NCI-H1436 treated with DMSO at 0.1 percent for 48 hours (cell line): ENCODE measurements around the gene HIP1R.
"Not testable (repeated sequence)": the region's sequence is repeated elsewhere in the genome, so short reads cannot be mapped to it uniquely, and the experiment has no call there.

Experiments used
- DNase-seq: peaks from one replicate; lab custom pipeline; 2025; lab: John Stamatoyannopoulos, UW

The HIP1R gene, protein sequence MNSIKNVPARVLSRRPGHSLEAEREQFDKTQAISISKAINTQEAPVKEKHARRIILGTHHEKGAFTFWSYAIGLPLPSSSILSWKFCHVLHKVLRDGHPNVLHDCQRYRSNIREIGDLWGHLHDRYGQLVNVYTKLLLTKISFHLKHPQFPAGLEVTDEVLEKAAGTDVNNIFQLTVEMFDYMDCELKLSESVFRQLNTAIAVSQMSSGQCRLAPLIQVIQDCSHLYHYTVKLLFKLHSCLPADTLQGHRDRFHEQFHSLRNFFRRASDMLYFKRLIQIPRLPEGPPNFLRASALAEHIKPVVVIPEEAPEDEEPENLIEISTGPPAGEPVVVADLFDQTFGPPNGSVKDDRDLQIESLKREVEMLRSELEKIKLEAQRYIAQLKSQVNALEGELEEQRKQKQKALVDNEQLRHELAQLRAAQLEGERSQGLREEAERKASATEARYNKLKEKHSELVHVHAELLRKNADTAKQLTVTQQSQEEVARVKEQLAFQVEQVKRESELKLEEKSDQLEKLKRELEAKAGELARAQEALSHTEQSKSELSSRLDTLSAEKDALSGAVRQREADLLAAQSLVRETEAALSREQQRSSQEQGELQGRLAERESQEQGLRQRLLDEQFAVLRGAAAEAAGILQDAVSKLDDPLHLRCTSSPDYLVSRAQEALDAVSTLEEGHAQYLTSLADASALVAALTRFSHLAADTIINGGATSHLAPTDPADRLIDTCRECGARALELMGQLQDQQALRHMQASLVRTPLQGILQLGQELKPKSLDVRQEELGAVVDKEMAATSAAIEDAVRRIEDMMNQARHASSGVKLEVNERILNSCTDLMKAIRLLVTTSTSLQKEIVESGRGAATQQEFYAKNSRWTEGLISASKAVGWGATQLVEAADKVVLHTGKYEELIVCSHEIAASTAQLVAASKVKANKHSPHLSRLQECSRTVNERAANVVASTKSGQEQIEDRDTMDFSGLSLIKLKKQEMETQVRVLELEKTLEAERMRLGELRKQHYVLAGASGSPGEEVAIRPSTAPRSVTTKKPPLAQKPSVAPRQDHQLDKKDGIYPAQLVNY

DNA sequence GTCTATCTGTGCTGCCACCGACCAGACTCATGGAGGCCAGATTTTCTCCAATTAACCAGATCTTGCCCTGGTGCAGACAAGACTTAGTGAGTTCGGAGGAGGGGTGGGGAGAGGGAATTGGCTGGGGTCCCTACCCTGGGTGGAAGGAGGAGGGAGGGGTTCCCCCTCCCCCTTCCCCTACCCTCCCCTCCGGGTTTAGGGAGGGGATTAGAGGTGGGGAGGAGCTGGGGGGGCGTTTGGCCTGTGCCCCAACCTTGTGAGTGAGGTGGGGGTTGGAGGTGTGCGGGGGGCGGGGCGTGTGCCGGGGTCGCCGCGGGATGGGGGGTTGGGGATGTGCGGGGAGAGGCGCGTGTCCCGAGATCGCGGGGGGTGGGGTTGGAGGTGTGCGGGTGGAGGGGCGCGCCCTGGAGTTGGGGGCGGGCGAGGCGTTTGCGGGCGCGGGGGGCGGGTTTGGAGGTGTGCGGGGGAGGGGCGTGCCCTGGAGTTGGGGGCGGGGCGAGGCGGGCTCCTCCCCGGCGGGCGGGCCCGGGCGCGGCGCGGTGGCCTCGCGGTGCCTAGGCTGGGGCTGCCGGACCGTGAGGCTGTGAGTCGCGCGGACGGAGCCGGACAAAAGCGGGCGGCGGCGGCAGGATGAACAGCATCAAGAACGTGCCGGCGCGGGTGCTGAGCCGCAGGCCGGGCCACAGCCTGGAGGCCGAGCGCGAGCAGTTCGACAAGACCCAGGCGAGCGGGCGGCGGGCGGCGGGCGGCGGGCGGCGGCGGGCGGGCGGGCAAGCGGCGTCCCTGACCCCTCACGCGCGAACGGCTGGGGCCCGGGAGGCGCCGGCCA lies at the start of gene HIP1R:
Gene HIP1R, plus strand, starts transcription at position 537 of the 829 bp plus-strand sequence. Its CDS starts 94 bp downstream, at position 631.
- DNase-seq: no peak

DNA sequence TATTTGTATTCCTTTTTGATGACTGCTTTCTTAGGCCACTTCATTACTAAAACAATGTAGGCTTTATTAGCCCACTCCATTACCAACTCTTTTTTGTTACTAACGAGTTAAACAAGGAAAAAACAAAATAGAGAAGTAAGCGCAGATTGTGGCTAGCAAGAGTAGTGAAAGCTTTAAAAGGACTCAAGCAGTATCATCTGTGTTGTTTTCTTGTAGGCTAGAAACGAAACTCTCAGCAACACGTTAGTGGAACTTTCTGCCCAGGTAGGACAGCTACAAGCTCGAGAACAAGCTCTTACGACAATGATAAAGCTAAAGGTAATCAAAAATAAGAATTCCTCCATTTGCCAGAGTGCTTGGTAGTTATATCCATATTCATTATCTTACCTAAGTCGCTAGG lies 49.8 kb upstream of the HIP1R start:
- no peak for DNase-seq

DNA sequence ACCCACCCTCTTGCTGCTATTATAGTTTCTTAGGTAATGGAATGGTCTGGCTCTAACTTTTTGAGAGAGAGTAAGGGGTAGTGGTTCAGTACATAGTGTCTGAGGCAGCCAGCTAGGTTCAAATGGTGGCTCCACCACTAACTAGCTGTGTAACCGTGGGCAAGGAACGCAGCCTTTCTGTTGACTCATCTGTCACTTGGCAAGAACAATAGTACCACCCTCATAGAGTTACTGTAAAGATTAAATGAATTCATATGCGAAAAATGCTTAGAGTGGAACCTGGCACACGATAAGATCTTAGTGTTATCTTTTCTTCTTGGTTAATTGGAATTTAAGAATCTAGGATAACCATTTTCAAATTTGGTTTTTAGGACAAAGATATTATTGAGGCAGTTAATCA lies 46.9 kb upstream of the HIP1R start:
- no peak for DNase-seq

DNA sequence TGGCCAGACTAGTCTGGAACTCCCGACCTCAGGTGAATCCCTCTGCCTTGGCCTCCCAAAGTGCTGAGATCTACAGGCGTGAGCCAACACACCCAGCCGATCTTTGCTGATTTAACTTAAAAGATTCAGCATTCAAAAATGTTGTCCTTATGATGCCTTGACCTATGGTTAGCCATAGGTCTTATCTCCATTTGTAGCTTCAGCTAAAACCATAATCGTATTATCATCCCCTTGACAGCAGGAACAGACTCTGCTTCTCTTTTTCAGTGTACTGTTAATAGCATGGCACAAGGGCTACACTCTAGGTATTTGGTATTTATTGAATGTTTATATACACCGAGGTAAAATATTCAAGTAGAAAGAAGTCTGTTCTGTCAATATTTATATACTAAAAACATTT lies 45.6 kb upstream of the HIP1R start:
- no peak for DNase-seq

DNA sequence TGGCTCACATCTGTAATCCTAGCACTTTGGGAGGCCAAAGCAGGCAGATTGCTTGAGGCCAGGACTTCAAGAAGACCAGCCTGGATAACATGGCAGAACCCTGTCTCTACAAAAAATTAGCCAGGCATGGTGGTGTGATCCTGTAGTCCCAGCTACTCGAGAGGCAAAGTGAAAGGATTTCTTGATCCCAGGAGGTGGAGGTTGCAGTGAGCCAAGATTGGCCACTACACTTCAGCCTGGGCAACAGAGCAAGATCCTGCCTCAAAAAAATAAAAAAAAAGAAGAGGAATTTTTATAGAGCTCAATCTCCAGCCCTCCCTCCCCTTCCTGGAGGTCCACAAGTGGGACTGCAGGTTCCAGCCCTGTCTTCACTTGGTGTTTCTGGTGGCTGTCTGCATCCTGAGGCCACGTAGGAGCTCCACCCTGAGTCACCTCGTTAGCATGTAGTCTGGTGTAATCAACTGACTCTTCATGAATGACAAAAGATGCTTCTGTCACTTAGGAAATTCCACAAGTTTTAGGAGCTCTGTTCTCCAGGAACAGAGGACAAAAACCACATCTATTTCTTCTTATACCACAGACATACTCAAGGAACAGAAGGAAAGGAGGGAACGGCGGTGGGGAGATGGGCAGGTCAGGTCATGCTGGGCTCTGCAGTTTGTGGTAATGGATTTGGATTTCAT lies 44.7 kb upstream of the HIP1R start:
- no peak for DNase-seq

DNA sequence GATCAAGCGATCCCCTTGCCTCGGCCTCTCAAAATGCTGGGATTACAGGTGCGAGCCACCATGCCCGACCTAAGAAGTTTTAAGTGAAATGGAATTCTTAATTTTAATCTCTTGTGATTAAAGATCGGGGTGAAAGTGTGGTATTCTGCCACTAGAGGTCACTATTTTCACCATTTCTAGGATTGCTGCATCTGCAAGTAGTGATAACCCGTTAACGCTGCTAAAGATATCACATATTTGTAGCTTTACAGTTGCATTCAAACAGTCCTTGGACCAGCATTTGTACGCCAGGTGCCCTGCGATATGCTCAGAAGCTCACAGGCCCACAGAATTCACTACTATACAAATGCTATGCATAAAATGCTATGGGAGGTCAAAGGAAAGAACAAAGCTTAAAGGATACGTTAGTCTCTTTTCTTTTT lies 41.6 kb upstream of the HIP1R start:
- DNase-seq: no peak

DNA sequence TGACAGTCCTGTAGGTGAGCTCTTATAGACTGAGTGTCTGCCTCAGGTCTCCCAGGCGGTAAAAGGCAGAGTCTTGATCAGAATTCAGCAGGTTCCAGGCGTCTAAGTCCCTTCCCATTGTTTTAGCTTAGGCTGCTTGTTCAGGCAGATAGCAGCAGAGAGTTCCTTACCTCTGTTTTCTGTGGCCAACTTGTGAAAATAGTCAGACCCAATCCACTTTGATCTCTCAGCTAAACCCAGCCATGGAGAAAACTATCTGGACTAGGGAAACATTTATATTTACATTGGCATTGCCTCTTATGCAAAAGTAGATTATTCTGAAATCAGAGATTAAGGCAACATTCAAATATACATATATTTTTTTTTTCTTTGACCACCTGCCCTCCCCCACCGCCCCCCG lies 39.5 kb upstream of the HIP1R start:
- no peak for DNase-seq

DNA sequence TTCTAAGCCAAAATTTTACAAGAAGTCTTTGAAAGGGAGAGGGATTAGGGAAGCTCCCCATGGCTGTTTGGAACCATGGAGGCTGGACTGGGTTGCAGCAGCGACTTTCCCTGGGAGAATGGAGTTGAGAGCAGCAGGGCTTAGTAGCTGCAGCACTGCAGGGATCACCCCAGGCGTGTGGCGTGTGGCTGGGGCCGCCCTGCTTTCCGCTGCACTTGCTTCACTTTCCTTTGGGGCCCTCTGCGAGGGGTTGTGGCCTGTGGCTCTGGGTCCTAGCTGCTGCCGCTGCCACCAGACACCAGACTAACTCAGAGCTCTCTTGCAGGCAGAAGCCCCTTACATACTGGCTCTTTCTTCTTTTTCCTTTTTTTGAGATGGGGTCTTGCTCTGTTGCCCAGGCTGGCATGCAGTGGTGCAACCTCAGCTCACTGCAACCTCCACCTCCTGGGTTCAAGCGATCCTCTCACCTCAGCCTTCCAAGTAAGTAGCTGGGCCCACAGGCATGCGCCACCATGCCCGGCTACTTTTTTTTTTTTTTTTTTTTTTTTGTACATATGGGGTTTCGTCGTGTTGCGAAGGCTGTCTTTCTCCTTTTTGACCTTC lies 35.5 kb upstream of the HIP1R start:
- no peak for DNase-seq

DNA sequence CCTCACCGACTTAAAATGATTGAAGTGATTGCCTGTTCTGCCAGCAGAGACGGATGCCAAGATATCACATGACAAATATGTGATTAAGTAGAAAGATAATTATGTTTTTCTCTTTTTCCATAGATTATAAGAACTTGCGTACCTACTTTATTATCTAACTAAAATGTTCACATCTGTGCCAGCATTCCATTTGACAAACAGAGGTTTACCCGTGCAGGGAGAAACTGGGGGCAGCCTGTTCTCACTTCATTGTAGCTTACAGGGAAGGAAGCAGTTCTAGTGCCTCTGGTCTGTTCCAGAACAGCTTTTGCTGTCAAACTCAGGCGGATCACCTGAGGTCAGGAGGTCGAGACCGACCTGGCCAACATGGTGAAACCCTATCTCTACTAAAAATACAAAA lies 31.3 kb upstream of the HIP1R start:
- DNase-seq: no peak

DNA sequence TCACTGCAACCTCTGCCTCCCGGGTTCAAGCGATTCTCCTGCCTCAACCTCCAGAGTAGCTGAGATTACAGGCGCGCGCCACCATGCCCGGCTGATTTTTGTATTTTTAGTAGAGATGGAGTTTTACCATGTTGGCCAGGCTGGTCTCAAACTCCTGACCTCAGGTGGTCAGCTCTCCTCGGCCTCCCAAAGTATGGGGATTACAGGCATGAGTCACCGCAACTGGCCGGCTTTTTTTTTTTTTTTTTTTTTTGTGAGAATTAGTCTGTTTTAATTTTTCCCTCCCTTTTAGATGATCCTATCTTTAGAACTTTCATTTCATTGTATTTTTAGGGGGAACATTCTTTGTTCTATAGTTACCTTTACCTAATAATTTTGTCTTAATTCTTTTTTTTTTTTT lies 30.3 kb upstream of the HIP1R start:
- DNase-seq: not testable (repeated sequence)

DNA sequence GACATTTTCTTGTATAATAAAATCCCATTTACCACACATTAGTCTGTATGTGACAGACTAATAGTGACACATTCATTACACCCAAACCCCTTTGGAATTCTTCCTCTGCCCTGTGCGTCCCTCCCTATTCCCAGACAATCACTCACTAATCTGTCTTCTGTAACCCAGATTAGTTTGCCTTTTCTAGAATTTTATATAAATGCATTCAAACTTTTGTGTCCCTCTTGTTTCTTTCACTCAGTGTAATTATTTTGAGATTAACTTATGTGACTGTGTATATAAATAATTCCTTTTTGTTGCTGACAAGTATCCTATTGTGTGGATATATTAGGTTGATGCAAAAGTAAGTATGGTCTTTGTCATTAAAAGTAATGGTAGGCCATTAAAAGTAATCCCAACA lies 27.6 kb upstream of the HIP1R start:
- no peak for DNase-seq

DNA sequence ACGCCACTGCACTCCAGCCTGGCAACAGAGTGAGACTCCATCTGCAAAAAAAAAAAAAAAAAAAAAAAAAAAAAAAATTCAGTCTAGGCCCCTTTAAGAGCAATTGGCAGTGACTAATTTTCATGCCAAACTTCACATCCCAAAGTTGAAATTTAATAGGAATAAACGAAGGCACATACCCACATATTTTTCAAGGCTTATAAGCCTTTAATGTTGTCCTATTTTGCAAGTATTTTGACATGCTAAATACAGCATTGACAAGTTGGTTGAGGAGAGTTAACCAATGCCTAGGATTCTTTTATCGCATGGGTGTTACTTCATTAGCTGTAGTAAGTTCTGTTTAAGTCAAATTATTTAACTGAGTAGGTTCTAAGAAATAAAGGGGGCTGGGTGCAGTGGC lies 23.5 kb upstream of the HIP1R start:
- no peak for DNase-seq

DNA sequence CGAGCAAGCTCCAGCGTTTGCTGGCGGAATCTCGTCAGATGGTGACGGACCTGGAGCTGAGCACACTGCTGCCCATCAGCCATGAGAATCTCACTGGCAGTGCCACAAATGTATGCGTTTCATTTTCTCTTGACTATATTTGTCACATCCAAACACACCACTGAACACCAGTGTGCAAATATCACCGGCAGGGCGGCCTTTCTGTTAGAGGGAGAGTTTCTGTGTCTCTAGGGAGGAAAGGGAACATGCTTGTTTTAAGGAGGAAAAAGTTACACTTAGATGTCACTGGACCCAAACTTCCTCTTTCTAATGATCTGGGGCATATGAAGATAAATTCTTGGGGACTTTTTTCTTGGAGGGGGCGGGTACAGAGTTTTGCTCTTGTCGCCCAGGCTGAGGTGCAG lies 21.9 kb upstream of the HIP1R start:
- DNase-seq: no peak

DNA sequence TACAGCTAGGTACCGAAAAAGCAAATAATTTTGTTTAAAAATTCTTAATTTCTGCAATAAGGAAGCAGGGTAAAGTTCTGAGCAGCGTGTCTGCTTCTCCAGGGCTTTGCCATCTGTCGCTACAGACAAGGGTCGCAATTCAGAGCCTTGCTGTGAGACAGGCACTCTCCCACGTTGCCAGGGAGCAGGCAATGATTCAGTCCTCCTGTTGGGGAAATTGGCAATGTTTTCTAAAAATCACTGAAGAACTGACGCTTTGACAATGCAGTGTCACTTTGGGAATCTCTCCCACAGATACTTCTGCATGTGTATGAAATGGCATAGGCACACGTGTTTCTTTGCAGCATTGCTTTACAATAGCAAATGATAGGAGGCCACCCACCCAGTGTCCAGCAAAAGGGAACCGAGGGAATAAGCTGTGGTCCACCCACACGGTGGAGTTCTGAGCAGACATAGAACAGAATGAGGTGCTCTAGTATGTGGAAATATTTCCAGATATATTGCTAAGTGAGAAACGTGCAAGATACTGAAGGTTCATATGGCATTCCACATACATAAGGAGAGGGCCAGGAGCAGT lies 16.0 kb upstream of the HIP1R start:
- no peak for DNase-seq

DNA sequence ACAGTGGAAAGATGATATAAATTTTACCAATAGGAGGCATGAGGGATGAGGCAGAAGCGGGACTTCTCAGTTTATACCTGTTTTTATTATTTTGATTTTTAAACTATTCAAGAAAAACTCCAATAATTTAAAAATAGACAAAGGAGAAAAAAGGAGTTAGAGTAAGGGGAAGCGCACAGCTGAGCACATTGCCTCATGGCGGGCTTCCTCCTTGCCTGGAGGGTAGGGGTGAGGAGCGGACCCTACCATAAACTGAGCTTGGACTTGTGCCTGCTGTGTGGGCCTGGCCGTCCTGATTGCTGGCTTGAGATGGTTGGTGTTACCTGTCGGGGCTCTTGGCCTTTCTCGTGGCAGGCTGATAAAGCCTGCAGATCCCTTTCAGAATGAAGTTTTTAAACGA lies 15.1 kb upstream of the HIP1R start:
- DNase-seq: no peak

DNA sequence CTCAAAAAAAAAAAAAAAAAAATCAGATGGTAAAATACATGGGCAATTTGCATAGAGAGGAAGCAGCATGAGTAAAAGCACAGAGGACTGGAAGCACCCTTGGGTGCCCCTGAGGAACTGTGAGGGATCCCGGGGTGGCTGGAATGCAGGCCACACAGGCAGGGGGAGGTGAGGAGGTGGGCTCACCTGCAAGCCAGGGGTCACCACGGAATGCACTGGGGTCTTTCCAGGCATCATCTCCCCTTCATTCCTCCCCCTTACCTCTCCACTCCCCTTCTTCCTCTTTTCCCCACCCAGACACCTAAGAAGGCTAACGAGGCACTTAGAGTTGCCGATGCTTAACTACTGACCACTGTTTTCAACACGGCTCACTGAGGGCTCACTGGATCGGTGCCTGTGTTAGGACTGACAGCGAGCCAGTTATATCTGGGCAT lies 14.4 kb upstream of the HIP1R start:
- DNase-seq: no peak

DNA sequence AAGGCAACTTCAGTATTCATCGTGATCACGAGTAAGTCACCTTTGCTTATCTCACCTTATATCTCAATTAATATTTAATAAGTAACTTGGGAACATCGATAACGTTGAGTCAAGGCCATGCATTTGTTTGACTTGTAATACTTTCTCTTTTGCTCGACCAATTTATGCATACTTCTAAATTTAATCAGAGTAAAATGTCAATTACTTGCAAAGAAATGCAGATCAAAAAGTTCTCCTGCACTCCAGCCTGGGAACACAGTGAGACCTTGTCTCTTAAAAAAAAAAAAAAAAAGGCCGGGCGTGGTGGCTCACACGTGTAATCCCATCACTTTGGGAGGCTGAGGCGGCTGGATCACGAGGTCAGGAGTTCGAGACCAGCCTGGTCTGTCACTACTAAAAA lies 11.8 kb upstream of the HIP1R start:
- DNase-seq: no peak

DNA sequence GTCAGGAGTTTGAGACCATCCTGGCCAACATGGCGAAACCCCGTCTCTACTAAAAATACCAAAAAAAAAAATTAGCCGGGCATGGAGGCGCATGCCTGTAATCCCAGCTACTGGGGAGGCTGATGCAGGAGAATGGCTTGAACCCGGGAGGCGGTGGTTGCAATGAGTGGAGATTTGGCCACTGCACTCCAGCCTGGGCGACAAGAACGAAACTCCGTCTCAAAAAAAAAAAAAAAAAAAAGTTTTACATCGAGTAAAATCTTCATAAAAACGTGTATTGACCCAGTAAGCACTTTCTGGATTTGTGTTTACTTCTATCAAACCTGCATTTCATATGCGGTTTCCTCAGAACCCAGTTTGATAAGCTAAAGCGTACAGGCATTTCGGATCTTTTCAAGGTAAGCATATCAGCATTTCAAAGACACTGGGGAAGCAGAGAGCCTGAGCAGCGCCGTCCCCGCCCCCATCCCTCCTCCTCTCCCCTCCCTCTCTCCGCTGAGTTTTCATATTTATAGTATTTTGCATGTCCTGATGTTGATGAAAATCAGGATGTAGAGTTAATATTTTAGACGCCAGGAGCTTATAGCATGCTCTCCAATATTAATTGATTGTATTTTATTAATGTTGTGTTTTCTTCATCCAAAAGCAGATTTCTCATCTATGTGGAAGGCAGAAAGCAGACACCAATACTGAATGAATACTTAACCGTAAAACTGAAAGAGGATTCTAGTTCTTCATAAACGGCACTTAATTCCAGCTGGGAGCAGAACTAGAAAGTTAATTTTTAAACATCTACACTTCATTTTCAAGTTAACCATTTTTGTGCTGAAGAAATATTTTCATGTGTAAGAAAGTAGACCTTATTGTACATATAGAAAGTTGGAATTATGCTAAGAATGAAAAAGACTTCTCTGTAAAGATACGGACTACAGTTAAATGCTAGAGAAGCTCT lies 9.2 kb upstream of the HIP1R start:
- no peak for DNase-seq

DNA sequence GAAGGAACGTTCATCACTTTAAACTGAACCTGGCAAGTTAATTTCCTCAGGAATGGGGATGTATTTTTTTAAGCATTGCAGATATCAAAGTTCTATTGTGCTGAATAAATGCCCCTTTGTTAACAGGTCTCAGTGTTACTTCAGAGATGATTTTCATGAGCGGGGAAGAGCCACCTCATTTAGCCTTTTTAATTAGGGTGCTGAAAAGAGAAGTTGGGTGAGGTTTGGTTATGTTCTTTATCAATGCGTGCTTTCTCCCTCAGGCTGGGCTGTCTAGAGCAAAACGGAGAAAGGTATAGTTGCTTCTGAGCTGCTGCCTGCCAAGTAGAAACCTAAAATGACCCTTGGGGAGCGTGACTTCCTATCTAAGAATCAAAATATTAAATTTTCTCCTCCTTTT lies 8.0 kb upstream of the HIP1R start:
- DNase-seq: no peak
